Loucy (cell line): ENCODE data around the gene SC5D.

Experiments used
- EZH2phosphoT487 ChIP-seq: fragments of 200-600 bp; IDR thresholded peaks from 2 replicates; pipeline ENCODE4 v1.6.1; 2018; ENCODE audit warnings: antibody characterized with exemption, mild to moderate bottlenecking, moderate library complexity, borderline replicate concordance
- TF ChIP-seq, protein P1 (sequence below): fragments of 200-600 bp; sonication (generic); conservative IDR thresholded peaks from 2 replicates; pipeline ENCODE4 v1.5.1; 2014; ENCODE audit warnings: mild to moderate bottlenecking, antibody characterized with exemption, low read length

- TF ChIP-seq, protein P1, sequence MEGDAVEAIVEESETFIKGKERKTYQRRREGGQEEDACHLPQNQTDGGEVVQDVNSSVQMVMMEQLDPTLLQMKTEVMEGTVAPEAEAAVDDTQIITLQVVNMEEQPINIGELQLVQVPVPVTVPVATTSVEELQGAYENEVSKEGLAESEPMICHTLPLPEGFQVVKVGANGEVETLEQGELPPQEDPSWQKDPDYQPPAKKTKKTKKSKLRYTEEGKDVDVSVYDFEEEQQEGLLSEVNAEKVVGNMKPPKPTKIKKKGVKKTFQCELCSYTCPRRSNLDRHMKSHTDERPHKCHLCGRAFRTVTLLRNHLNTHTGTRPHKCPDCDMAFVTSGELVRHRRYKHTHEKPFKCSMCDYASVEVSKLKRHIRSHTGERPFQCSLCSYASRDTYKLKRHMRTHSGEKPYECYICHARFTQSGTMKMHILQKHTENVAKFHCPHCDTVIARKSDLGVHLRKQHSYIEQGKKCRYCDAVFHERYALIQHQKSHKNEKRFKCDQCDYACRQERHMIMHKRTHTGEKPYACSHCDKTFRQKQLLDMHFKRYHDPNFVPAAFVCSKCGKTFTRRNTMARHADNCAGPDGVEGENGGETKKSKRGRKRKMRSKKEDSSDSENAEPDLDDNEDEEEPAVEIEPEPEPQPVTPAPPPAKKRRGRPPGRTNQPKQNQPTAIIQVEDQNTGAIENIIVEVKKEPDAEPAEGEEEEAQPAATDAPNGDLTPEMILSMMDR: no peak
- no peak for TF ChIP-seq EZH2phosphoT487
Observed at GRCh38 chr11:121310908-121311307, 18.3 kb downstream of the SC5D start.
